ENCODE measurements around the gene OVCH1. TPM values are rescaled to one million over a fixed set of nuclear protein-coding genes. Genes with fewer than 3 reads are reported as not detected.
"Not testable (repeated sequence)": the region's sequence is repeated elsewhere in the genome, so short reads cannot be mapped to it uniquely, and the experiment has no call there.

Gene OVCH1
- total RNA-seq, 1 experiment from 2014 or later: not detected

DNA sequence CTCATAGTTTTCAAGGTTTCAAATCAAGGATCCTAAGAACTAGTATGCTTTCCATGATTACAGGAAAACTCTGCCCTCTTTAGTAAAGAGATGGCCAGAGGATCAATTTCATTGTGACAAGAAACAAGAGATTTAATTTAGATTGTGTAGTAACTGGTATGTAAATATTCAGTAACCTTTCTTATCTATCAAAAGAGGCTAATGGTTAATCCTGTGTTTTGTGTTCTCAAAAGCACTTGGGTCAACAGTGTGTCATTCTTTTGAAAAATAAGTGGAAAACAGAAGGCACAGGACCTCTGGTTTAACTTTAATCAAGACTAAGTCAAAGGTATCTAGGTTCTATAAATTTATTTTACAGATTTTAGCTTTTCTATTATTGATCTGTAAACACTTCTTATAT lies 59.9 kb downstream of the OVCH1 start:
- no peak for DNase-seq
- no peaks in the 10 kb centered on the region for H3K27me3 ChIP-seq (ENCODE audit: insufficient read depth, low read depth)
- no peak overlapping the region for H3K4me3 ChIP-seq
- H3K36me3 ChIP-seq (ENCODE audit: low read depth): no peaks in the 10 kb centered on the region
- BruUV-seq (replicated peaks): no TSS peak
- no peak overlapping the region for H2AFZ ChIP-seq
- no peaks in the 10 kb centered on the region for H4K20me1 ChIP-seq (ENCODE audit: insufficient read depth)
- no peaks in the 10 kb centered on the region for H3K79me2 ChIP-seq (ENCODE audit: low read depth)
- intact Hi-C loops (cut with micrococcal nuclease; ENCODE audit: unreplicated experiment): no loop called here
- H3K4me1 ChIP-seq (replicated peaks; ENCODE audit: insufficient read depth): no peaks in the 10 kb centered on the region
- no peaks in the 10 kb centered on the region for H3F3A ChIP-seq (ENCODE audit: insufficient read depth, low read depth)
- ChIA-PET CTCF (no interaction called here), POLR2A (ENCODE audit: unreplicated experiment) (no interaction called here)
- no peaks in the 10 kb centered on the region for H3K9me2 ChIP-seq (ENCODE audit: insufficient read depth)
- no peaks in the 10 kb centered on the region for H3K9me3 ChIP-seq (ENCODE audit: insufficient read depth, low read depth)
- no peak for TF ChIP-seq EZH2 (IDR thresholded peaks at IDR 0.05; ENCODE audit: low read depth)
- TF ChIP-seq, protein P1, sequence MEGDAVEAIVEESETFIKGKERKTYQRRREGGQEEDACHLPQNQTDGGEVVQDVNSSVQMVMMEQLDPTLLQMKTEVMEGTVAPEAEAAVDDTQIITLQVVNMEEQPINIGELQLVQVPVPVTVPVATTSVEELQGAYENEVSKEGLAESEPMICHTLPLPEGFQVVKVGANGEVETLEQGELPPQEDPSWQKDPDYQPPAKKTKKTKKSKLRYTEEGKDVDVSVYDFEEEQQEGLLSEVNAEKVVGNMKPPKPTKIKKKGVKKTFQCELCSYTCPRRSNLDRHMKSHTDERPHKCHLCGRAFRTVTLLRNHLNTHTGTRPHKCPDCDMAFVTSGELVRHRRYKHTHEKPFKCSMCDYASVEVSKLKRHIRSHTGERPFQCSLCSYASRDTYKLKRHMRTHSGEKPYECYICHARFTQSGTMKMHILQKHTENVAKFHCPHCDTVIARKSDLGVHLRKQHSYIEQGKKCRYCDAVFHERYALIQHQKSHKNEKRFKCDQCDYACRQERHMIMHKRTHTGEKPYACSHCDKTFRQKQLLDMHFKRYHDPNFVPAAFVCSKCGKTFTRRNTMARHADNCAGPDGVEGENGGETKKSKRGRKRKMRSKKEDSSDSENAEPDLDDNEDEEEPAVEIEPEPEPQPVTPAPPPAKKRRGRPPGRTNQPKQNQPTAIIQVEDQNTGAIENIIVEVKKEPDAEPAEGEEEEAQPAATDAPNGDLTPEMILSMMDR (conservative IDR thresholded peaks at IDR 0.05): no peak
- H3K4me2 ChIP-seq: no peak overlapping the region
- no peak overlapping the region for H3K27ac ChIP-seq

DNA sequence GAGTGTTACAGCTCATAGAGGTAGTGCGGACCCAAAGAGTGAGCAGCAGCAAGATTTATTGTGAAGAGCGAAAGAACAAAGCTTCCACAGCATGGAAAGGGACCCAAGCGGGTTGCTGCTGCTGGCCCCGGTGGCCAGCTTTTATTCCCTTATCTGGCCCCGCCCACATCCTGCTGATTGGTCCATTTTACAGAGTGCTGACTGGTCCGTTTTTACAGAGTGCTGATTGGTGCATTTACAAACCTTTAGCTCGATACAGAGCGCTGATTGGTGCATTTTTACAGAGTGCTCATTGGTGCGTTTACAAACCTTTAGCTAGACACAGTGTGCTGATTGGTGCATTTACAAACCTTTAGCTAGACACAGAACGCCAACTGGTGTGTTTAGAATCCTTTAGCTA lies 60.7 kb downstream of the OVCH1 start:
- H3K79me2 ChIP-seq (ENCODE audit: low read depth); POLR2A ChIA-PET (ENCODE audit: unreplicated experiment); BruUV-seq (replicated peaks); H3K4me2 ChIP-seq; DNase-seq; intact Hi-C loops (cut with micrococcal nuclease; ENCODE audit: unreplicated experiment); H4K20me1 ChIP-seq (ENCODE audit: insufficient read depth); H3K36me3 ChIP-seq (ENCODE audit: low read depth); H3K4me3 ChIP-seq; H2AFZ ChIP-seq; H3F3A ChIP-seq (ENCODE audit: insufficient read depth, low read depth); H3K9me2 ChIP-seq (ENCODE audit: insufficient read depth); H3K27me3 ChIP-seq (ENCODE audit: insufficient read depth, low read depth); H3K27ac ChIP-seq; H3K9me3 ChIP-seq (ENCODE audit: insufficient read depth, low read depth); CTCF ChIA-PET; H3K4me1 ChIP-seq (replicated peaks; ENCODE audit: insufficient read depth): not testable (repeated sequence)

GRCh38 chr12:29431513-29431912 lies 66.0 kb downstream of the OVCH1 start:
- TF ChIP-seq, protein P1 (conservative IDR thresholded peaks at IDR 0.05): no peak
- TF ChIP-seq EZH2 (IDR thresholded peaks at IDR 0.05; ENCODE audit: low read depth): no peak
- no peak overlapping the region for H2AFZ ChIP-seq
- H3K27ac ChIP-seq: no peak overlapping the region
- no peaks in the 10 kb centered on the region for H3K27me3 ChIP-seq (ENCODE audit: insufficient read depth, low read depth)
- H3K9me3 ChIP-seq (ENCODE audit: insufficient read depth, low read depth): peaks cover 7% of the 10 kb centered on the region; the same call in 1 of the 2 replicates
- no peak overlapping the region for H3K4me2 ChIP-seq
- no peak overlapping the region for H3K4me3 ChIP-seq
- H3K4me1 ChIP-seq (replicated peaks; ENCODE audit: insufficient read depth): peaks cover 19% of the 10 kb centered on the region
- no peaks in the 10 kb centered on the region for H3K79me2 ChIP-seq (ENCODE audit: low read depth)
- intact Hi-C loops (cut with micrococcal nuclease; ENCODE audit: unreplicated experiment): no loop called here
- ChIA-PET POLR2A (ENCODE audit: unreplicated experiment) (interaction anchor here (0.6 kb wide), 1 partner anchor 1025 kb away, joined by 6 read pairs; no protein-coding TSS in a partner anchor), CTCF (interaction anchor here (0.6 kb wide), 1 partner anchor 116 kb away, joined by 3 read pairs; no protein-coding TSS in a partner anchor)
- H4K20me1 ChIP-seq (ENCODE audit: insufficient read depth): no peaks in the 10 kb centered on the region
- BruUV-seq (replicated peaks): no TSS peak
- no peaks in the 10 kb centered on the region for H3F3A ChIP-seq (ENCODE audit: insufficient read depth, low read depth)
- no peaks in the 10 kb centered on the region for H3K36me3 ChIP-seq (ENCODE audit: low read depth)
- H3K9me2 ChIP-seq (ENCODE audit: insufficient read depth): no peaks in the 10 kb centered on the region
- no peak for DNase-seq

DNA sequence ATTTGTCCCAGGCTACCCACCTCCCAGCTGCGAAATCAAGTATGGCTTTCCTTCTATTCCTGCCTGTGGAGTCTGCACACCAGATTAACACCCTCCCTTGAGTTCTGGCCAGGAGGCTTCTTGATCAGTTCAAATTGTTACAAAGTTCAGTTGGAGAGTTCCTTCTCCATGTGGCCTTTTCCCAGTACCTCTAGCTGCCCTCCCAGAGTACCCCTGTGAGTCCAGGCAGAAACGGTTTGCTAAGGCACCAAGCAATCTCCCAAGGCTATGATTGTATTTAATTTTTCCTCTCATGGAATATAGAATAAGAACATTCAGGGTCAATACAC lies 66.8 kb downstream of the OVCH1 start:
- H3F3A ChIP-seq (ENCODE audit: insufficient read depth, low read depth): no peaks in the 10 kb centered on the region
- H3K4me3 ChIP-seq: no peak overlapping the region
- POLR2A ChIA-PET (ENCODE audit: unreplicated experiment): no interaction called here
- CTCF ChIA-PET: no interaction called here
- H3K4me1 ChIP-seq (replicated peaks; ENCODE audit: insufficient read depth): peaks cover 19% of the 10 kb centered on the region
- no peak for DNase-seq
- no peak for TF ChIP-seq EZH2 (IDR thresholded peaks at IDR 0.05; ENCODE audit: low read depth)
- no peaks in the 10 kb centered on the region for H3K27me3 ChIP-seq (ENCODE audit: insufficient read depth, low read depth)
- H3K9me2 ChIP-seq (ENCODE audit: insufficient read depth): no peaks in the 10 kb centered on the region
- BruUV-seq (replicated peaks): no TSS peak
- 0 out of 2 replicates have a peak overlapping the region, but pooled peaks have one; percentile 7 for H3K4me2 ChIP-seq
- H4K20me1 ChIP-seq (ENCODE audit: insufficient read depth): no peaks in the 10 kb centered on the region
- H3K79me2 ChIP-seq (ENCODE audit: low read depth): no peaks in the 10 kb centered on the region
- H2AFZ ChIP-seq: no peak overlapping the region
- H3K36me3 ChIP-seq (ENCODE audit: low read depth): no peaks in the 10 kb centered on the region
- intact Hi-C loops (cut with micrococcal nuclease; ENCODE audit: unreplicated experiment): no loop called here
- H3K27ac ChIP-seq: peak overlapping the region; percentile 44
- peaks cover 7% of the 10 kb centered on the region; the same call in 1 of the 2 replicates for H3K9me3 ChIP-seq (ENCODE audit: insufficient read depth, low read depth)

Measured in PC-9 (cell line).